ENCODE measurements around the gene NLRP6.
A peak's percentile ranks its signal among the peaks of the same experiment; 100 is the strongest.
"Not testable (repeated sequence)": the region's sequence is repeated elsewhere in the genome, so short reads cannot be mapped to it uniquely, and the experiment has no call there.

NLRP6 gene

GRCh38 chr11:282630-283360 is 4.6 kb downstream of the NLRP6 start:
- no peak for DNase-seq

GRCh38 chr11:283405-284104 is 5.3 kb downstream of the NLRP6 start:
- DNase-seq = no peak

- DNase-seq = no peak
Observed at GRCh38 chr11:284105-285020, 6.2 kb downstream of the NLRP6 start.

- DNase-seq = no peak
Observed at GRCh38 chr11:285021-285893, 7.0 kb downstream of the NLRP6 start.

- DNase-seq = no peak
Observed at GRCh38 chr11:285894-286220, 7.7 kb downstream of the NLRP6 start.

GRCh38 chr11:286977-287820 is 9.0 kb downstream of the NLRP6 start:
- not testable (repeated sequence) for DNase-seq

- DNase-seq = peak in 1 of 2 donors; percentile 23
Observed at GRCh38 chr11:287821-288477, 9.7 kb downstream of the NLRP6 start.

- DNase-seq = peak in 1 of 2 donors; percentile 34
Observed at GRCh38 chr11:288478-289397, 10.5 kb downstream of the NLRP6 start, which contains the start of gene PGGHG. PGGHG (plus strand) TSS chr11:289126; CDS start chr11:289817, 691 bp downstream.

- DNase-seq = no peak
Observed at GRCh38 chr11:289398-289711, 11.1 kb downstream of the NLRP6 start.

GRCh38 chr11:289712-290620 is 11.8 kb downstream of the NLRP6 start:
- no peak for DNase-seq

- DNase-seq = no peak
Observed at GRCh38 chr11:290621-291231, 12.5 kb downstream of the NLRP6 start.

GRCh38 chr11:291281-292210 is 13.3 kb downstream of the NLRP6 start:
- DNase-seq = no peak

- no peak for DNase-seq
Observed at GRCh38 chr11:292211-293121, 14.3 kb downstream of the NLRP6 start.

- no peak for DNase-seq
Observed at GRCh38 chr11:293271-293851, 15.2 kb downstream of the NLRP6 start.

GRCh38 chr11:293852-294661 is 15.8 kb downstream of the NLRP6 start:
- DNase-seq = no peak

Measured in stimulated activated CD4-positive, alpha-beta T cell treated with anti-CD3 and anti-CD28 coated beads, Interleukin-2, amount 100 ng/mL, for 48 hours (primary cell).